Stimulated activated CD8-positive, alpha-beta memory T cell treated with anti-CD3 and anti-CD28 coated beads, Interleukin-15, amount 100 ng/mL, for 24 hours (primary cell): ENCODE results near the gene TRAK1.

Experiments
- DNase-seq: peaks from one replicate; pipeline ENCODE4 v3.0.0-alpha.2; 2020; ENCODE audit warnings: low read depth

TRAK1 gene

GRCh38 chr3:42177801-42178150 lies 86.6 kb downstream of the TRAK1 start:
- no peak for DNase-seq

- no peak for DNase-seq
Observed at GRCh38 chr3:42179110-42179725, 88.1 kb downstream of the TRAK1 start.

GRCh38 chr3:42180901-42181300 lies 89.7 kb downstream of the TRAK1 start:
- DNase-seq: no peak

- no peak for DNase-seq
Observed at GRCh38 chr3:42182555-42182954, 91.4 kb downstream of the TRAK1 start.

GRCh38 chr3:42183991-42184632 lies 93.0 kb downstream of the TRAK1 start:
- no peak for DNase-seq

GRCh38 chr3:42184651-42185443 lies 93.7 kb downstream of the TRAK1 start:
- no peak for DNase-seq

GRCh38 chr3:42187936-42188335 lies 96.8 kb downstream of the TRAK1 start:
- no peak for DNase-seq

GRCh38 chr3:42188376-42188775 lies 97.2 kb downstream of the TRAK1 start:
- no peak for DNase-seq

- no peak for DNase-seq
Observed at GRCh38 chr3:42189001-42189460, 97.9 kb downstream of the TRAK1 start.

GRCh38 chr3:42189736-42190135 lies 98.6 kb downstream of the TRAK1 start:
- DNase-seq: no peak

GRCh38 chr3:42190701-42191442 lies 99.7 kb downstream of the TRAK1 start:
- DNase-seq: peak; percentile 35

- DNase-seq: no peak
Observed at GRCh38 chr3:42191443-42191747, 100.2 kb downstream of the TRAK1 start.

- DNase-seq: no peak
Observed at GRCh38 chr3:42192334-42193200, 101.4 kb downstream of the TRAK1 start.

- DNase-seq: no peak
Observed at GRCh38 chr3:42194943-42195510, 103.9 kb downstream of the TRAK1 start.

- DNase-seq: no peak
Observed at GRCh38 chr3:42195879-42196330, 104.7 kb downstream of the TRAK1 start.

- DNase-seq: no peak
Observed at GRCh38 chr3:42198709-42199108, 107.6 kb downstream of the TRAK1 start.

GRCh38 chr3:42202217-42202865 lies 111.2 kb downstream of the TRAK1 start:
- DNase-seq: no peak

- no peak for DNase-seq
Observed at GRCh38 chr3:42204867-42205599, 113.9 kb downstream of the TRAK1 start.

GRCh38 chr3:42205800-42206514 lies 114.8 kb downstream of the TRAK1 start:
- no peak for DNase-seq
